K562 (cell line): ENCODE data around the gene PIK3R1. TPM values are rescaled to one million over a fixed set of nuclear protein-coding genes. Genes with fewer than 3 reads are reported as not detected.

ENCODE experiments used
- DACH1 ChIP-seq: fragments of 450-650 bp; IDR thresholded peaks from 2 replicates; pipeline ENCODE4 v1.6.1; 2018; ENCODE audit not compliant: partially characterized antibody
- KAT8 ChIP-seq: fragments of 450-650 bp; IDR thresholded peaks from 2 replicates; pipeline ENCODE4 v1.6.1; 2016; ENCODE audit warnings: low read depth, mild to moderate bottlenecking
- NR2C1 ChIP-seq, 2 experiments: fragments of 450-650 bp; IDR thresholded peaks; 2 replicates each; pipeline ENCODE4 v1.6.1; 2017; ENCODE audit warnings: mild to moderate bottlenecking in 2 of 2, antibody characterized with exemption in 1 of 2, inconsistent platforms in 1 of 2, missing compliant biosample characterization in 1 of 2, missing genetic modification characterization in 1 of 2
- PRMT5 ChIP-seq: sonication (generic); formaldehyde crosslinking; IDR thresholded peaks from 2 replicates; pipeline ENCODE4 v1.5.0; 2020; ENCODE audit warnings: missing genetic modification reagents
- ZNF41 ChIP-seq: fragments of 250-450 bp; sonication (Bioruptor Pico); conservative IDR thresholded peaks from 2 replicates; pipeline ENCODE4 v1.4.0; 2020; ENCODE audit warnings: mild to moderate bottlenecking
- polyA plus RNA-seq, 8 experiments: library from polyadenylated mRNA; depleted of rRNA in 4 of 8; stranded (reverse) in 5 of 8; unstranded in 3 of 8; fragments of >200 nt; fragmentation: Nextera tagmentation in 2 of 8; fragmentation: Illumina TruSeq in 1 of 8; extraction: Ambion mirVana in 2 of 8; extraction: Trizol in 1 of 8; gene quantifications; 2 replicates each; pipeline versions ENCODE4 v1.2.1 to v1.2.3, GENCODE V29; 2011 to 2014; ENCODE audit warnings: inconsistent platforms in 1 of 8, missing spikeins in 1 of 8
- total RNA-seq, 7 experiments: library from RNA; depleted of rRNA in 6 of 7; stranded (reverse); fragments of >200 nt in 6 of 7; fragmentation: Illumina TruSeq in 2 of 7; extraction: Trizol in 2 of 7; gene quantifications; 2 replicates each; pipeline versions ENCODE4 v1.2.1 to v1.2.3, GENCODE V29; 2011 to 2021; ENCODE audit warnings: low replicate concordance in 1 of 7
- TF ChIP-seq, protein P1 (sequence below): fragments of 150-350 bp; IDR thresholded peaks from 2 replicates; pipeline ENCODE4 v1.6.1; 2014; ENCODE audit warnings: low read depth, mild to moderate bottlenecking, low read length, borderline replicate concordance
- TF ChIP-seq, protein P2 (sequence below), 2 experiments: fragments of 450-650 bp; formaldehyde crosslinking in 1 of 2; IDR thresholded peaks; 2 replicates each; pipeline versions ENCODE4 v1.4.0 to v1.6.1; 2014 to 2020; ENCODE audit warnings: mild to moderate bottlenecking in 2 of 2, borderline replicate concordance in 1 of 2, low read depth in 1 of 2
- TF ChIP-seq, protein P3 (sequence below): fragments of 250-450 bp; sonication (Bioruptor Pico); IDR thresholded peaks from 2 replicates; pipeline ENCODE4 v1.4.0; 2020; ENCODE audit warnings: mild to moderate bottlenecking, moderate library complexity, borderline replicate concordance

PIK3R1 gene
- total and polyA plus RNA-seq, 9 of the 15 experiments (the other 6 are each of a cell fraction or from before 2014, with no cell fraction given) = 1.1 to 9.7 (median 4.8) TPM

DNA sequence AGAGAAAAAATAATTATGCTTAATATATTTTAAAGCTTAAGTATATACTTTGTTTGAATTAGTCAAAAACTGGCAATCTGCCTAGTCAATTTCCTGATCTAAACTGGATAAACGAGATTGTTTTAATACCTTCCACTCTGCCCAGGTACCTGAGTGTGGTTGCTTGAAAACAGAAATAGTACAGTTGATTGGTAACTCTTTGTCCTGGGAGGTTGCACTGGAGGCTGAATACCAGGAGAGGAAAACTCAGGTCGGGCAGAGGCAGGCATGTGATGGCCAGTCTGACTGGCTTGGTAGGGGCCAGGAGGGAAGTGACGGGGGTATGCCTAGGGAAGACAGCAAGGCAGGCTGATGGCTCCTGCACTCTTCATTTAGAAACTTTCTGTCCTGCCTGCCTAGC lies 80.2 kb downstream of the PIK3R1 start (continued):
- TF ChIP-seq, protein P1, sequence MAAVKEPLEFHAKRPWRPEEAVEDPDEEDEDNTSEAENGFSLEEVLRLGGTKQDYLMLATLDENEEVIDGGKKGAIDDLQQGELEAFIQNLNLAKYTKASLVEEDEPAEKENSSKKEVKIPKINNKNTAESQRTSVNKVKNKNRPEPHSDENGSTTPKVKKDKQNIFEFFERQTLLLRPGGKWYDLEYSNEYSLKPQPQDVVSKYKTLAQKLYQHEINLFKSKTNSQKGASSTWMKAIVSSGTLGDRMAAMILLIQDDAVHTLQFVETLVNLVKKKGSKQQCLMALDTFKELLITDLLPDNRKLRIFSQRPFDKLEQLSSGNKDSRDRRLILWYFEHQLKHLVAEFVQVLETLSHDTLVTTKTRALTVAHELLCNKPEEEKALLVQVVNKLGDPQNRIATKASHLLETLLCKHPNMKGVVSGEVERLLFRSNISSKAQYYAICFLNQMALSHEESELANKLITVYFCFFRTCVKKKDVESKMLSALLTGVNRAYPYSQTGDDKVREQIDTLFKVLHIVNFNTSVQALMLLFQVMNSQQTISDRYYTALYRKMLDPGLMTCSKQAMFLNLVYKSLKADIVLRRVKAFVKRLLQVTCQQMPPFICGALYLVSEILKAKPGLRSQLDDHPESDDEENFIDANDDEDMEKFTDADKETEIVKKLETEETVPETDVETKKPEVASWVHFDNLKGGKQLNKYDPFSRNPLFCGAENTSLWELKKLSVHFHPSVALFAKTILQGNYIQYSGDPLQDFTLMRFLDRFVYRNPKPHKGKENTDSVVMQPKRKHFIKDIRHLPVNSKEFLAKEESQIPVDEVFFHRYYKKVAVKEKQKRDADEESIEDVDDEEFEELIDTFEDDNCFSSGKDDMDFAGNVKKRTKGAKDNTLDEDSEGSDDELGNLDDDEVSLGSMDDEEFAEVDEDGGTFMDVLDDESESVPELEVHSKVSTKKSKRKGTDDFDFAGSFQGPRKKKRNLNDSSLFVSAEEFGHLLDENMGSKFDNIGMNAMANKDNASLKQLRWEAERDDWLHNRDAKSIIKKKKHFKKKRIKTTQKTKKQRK = no peak
- TF ChIP-seq NR2C1 (IDR thresholded peaks at IDR 0.05) (no peak), NR2C1 (tag; IDR thresholded peaks at IDR 0.05) (no peak), PRMT5 (no peak), ZNF41 (CRISPR knock-in tag) (no peak), DACH1 (no peak), KAT8 (no peak)
- TF ChIP-seq, protein P2, sequence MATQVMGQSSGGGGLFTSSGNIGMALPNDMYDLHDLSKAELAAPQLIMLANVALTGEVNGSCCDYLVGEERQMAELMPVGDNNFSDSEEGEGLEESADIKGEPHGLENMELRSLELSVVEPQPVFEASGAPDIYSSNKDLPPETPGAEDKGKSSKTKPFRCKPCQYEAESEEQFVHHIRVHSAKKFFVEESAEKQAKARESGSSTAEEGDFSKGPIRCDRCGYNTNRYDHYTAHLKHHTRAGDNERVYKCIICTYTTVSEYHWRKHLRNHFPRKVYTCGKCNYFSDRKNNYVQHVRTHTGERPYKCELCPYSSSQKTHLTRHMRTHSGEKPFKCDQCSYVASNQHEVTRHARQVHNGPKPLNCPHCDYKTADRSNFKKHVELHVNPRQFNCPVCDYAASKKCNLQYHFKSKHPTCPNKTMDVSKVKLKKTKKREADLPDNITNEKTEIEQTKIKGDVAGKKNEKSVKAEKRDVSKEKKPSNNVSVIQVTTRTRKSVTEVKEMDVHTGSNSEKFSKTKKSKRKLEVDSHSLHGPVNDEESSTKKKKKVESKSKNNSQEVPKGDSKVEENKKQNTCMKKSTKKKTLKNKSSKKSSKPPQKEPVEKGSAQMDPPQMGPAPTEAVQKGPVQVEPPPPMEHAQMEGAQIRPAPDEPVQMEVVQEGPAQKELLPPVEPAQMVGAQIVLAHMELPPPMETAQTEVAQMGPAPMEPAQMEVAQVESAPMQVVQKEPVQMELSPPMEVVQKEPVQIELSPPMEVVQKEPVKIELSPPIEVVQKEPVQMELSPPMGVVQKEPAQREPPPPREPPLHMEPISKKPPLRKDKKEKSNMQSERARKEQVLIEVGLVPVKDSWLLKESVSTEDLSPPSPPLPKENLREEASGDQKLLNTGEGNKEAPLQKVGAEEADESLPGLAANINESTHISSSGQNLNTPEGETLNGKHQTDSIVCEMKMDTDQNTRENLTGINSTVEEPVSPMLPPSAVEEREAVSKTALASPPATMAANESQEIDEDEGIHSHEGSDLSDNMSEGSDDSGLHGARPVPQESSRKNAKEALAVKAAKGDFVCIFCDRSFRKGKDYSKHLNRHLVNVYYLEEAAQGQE (IDR thresholded peaks at IDR 0.05; ENCODE audit: borderline replicate concordance) = no peak
- TF ChIP-seq, protein P2 (CRISPR knock-in tag; IDR thresholded peaks at IDR 0.05; ENCODE audit: low read depth) = no peak
- TF ChIP-seq, protein P3, sequence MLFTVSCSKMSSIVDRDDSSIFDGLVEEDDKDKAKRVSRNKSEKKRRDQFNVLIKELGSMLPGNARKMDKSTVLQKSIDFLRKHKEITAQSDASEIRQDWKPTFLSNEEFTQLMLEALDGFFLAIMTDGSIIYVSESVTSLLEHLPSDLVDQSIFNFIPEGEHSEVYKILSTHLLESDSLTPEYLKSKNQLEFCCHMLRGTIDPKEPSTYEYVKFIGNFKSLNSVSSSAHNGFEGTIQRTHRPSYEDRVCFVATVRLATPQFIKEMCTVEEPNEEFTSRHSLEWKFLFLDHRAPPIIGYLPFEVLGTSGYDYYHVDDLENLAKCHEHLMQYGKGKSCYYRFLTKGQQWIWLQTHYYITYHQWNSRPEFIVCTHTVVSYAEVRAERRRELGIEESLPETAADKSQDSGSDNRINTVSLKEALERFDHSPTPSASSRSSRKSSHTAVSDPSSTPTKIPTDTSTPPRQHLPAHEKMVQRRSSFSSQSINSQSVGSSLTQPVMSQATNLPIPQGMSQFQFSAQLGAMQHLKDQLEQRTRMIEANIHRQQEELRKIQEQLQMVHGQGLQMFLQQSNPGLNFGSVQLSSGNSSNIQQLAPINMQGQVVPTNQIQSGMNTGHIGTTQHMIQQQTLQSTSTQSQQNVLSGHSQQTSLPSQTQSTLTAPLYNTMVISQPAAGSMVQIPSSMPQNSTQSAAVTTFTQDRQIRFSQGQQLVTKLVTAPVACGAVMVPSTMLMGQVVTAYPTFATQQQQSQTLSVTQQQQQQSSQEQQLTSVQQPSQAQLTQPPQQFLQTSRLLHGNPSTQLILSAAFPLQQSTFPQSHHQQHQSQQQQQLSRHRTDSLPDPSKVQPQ (CRISPR knock-in tag) = no peak
- TF ChIP-seq, all 486 proteins: peak for 0
